ENCODE measurements around the gene SERTAD4. TPM values are rescaled to one million over a fixed set of nuclear protein-coding genes. Genes with fewer than 3 reads are reported as not detected.
"Not testable (repeated sequence)": the region's sequence is repeated elsewhere in the genome, so short reads cannot be mapped to it uniquely, and the experiment has no call there.

The SERTAD4 gene
- total RNA-seq, 2 experiments from 2014 or later = not detected

- POLR2A ChIA-PET = no interaction called here
- CTCF ChIA-PET = no interaction called here
- H3K4me3 Mint-ChIP-seq = no peak overlapping the region
- no peaks in the 10 kb centered on the region for H3K36me3 Mint-ChIP-seq (ENCODE audit: low read depth)
- peaks cover 58% of the 10 kb centered on the region for H3K27me3 Mint-ChIP-seq
- no peak overlapping the region for H3K27ac Mint-ChIP-seq
- H3K9me3 Mint-ChIP-seq = no peaks in the 10 kb centered on the region
- peaks cover 14% of the 10 kb centered on the region for H3K4me1 Mint-ChIP-seq
- DNase-seq = no peak
Measured at GRCh38 chr1:210254298-210254697, 21.7 kb downstream of the SERTAD4 start.

- DNase-seq = no peak
- Mint-ChIP-seq H3K9me3 (no peaks in the 10 kb centered on the region), H3K4me3 (no peak overlapping the region), H3K36me3 (ENCODE audit: low read depth) (no peaks in the 10 kb centered on the region), H3K4me1 (no peaks in the 10 kb centered on the region), H3K27me3 (peaks cover 29% of the 10 kb centered on the region), H3K27ac (no peak overlapping the region)
- CTCF ChIA-PET = interaction anchor here (1.3 kb wide), 1 partner anchor 11 kb away, joined by 3 read pairs; no protein-coding TSS in a partner anchor
- POLR2A ChIA-PET = no interaction called here
Measured at GRCh38 chr1:210257698-210258529, 25.3 kb downstream of the SERTAD4 start.

- no peak overlapping the region for H3K27ac Mint-ChIP-seq
- DNase-seq = no peak
- ChIA-PET POLR2A (no interaction called here), CTCF (no interaction called here)
- H3K4me3 Mint-ChIP-seq = no peak overlapping the region
- no peaks in the 10 kb centered on the region for H3K9me3 Mint-ChIP-seq
- no peaks in the 10 kb centered on the region for H3K36me3 Mint-ChIP-seq (ENCODE audit: low read depth)
- peaks cover 14% of the 10 kb centered on the region for H3K27me3 Mint-ChIP-seq
- no peaks in the 10 kb centered on the region for H3K4me1 Mint-ChIP-seq
Measured at GRCh38 chr1:210259561-210259960, 27.0 kb downstream of the SERTAD4 start.

- DNase-seq = no peak
- POLR2A ChIA-PET = no interaction called here
- H3K27ac Mint-ChIP-seq = no peak overlapping the region
- H3K27me3 Mint-ChIP-seq = peaks cover 10% of the 10 kb centered on the region
- CTCF ChIA-PET = no interaction called here
- H3K4me3 Mint-ChIP-seq = no peak overlapping the region
- H3K9me3 Mint-ChIP-seq = no peaks in the 10 kb centered on the region
- no peaks in the 10 kb centered on the region for H3K36me3 Mint-ChIP-seq (ENCODE audit: low read depth)
- no peaks in the 10 kb centered on the region for H3K4me1 Mint-ChIP-seq
Measured at GRCh38 chr1:210260096-210260495, 27.5 kb downstream of the SERTAD4 start.

GRCh38 chr1:210262167-210262896 lies 29.7 kb downstream of the SERTAD4 start:
- Mint-ChIP-seq H3K9me3 (no peaks in the 10 kb centered on the region), H3K36me3 (ENCODE audit: low read depth) (no peaks in the 10 kb centered on the region), H3K27me3 (peaks cover 2% of the 10 kb centered on the region), H3K27ac (no peak overlapping the region), H3K4me1 (no peaks in the 10 kb centered on the region), H3K4me3 (no peak overlapping the region)
- DNase-seq = no peak
- CTCF ChIA-PET = no interaction called here
- POLR2A ChIA-PET = no interaction called here

GRCh38 chr1:210262897-210263272 lies 30.3 kb downstream of the SERTAD4 start:
- no peaks in the 10 kb centered on the region for H3K9me3 Mint-ChIP-seq
- H3K4me1 Mint-ChIP-seq = no peaks in the 10 kb centered on the region
- POLR2A ChIA-PET = no interaction called here
- H3K36me3 Mint-ChIP-seq (ENCODE audit: low read depth) = no peaks in the 10 kb centered on the region
- no peak for DNase-seq
- peaks cover 2% of the 10 kb centered on the region for H3K27me3 Mint-ChIP-seq
- H3K4me3 Mint-ChIP-seq = no peak overlapping the region
- CTCF ChIA-PET = no interaction called here
- H3K27ac Mint-ChIP-seq = no peak overlapping the region

- Mint-ChIP-seq H3K27ac (no peak overlapping the region), H3K9me3 (no peaks in the 10 kb centered on the region), H3K4me1 (no peaks in the 10 kb centered on the region), H3K27me3 (peaks cover 2% of the 10 kb centered on the region), H3K36me3 (ENCODE audit: low read depth) (no peaks in the 10 kb centered on the region), H3K4me3 (no peak overlapping the region)
- ChIA-PET POLR2A (no interaction called here), CTCF (no interaction called here)
- no peak for DNase-seq
Measured at GRCh38 chr1:210263963-210264362, 31.4 kb downstream of the SERTAD4 start.

GRCh38 chr1:210264496-210265380 lies 32.1 kb downstream of the SERTAD4 start:
- Mint-ChIP-seq H3K27me3 (peaks cover 2% of the 10 kb centered on the region), H3K36me3 (ENCODE audit: low read depth) (no peaks in the 10 kb centered on the region), H3K9me3 (no peaks in the 10 kb centered on the region), H3K27ac (no peak overlapping the region), H3K4me3 (no peak overlapping the region), H3K4me1 (no peaks in the 10 kb centered on the region)
- no peak for DNase-seq
- CTCF ChIA-PET = no interaction called here
- POLR2A ChIA-PET = no interaction called here

- CTCF ChIA-PET; H3K4me1 Mint-ChIP-seq; POLR2A ChIA-PET; H3K36me3 Mint-ChIP-seq (ENCODE audit: low read depth); H3K27ac Mint-ChIP-seq; H3K4me3 Mint-ChIP-seq; H3K27me3 Mint-ChIP-seq; DNase-seq; H3K9me3 Mint-ChIP-seq: not testable (repeated sequence)
Measured at GRCh38 chr1:210265392-210265955, 32.9 kb downstream of the SERTAD4 start.

GRCh38 chr1:210269981-210270380 lies 37.4 kb downstream of the SERTAD4 start:
- no peak overlapping the region for H3K27ac Mint-ChIP-seq
- H3K4me3 Mint-ChIP-seq = no peak overlapping the region
- no peak for DNase-seq
- ChIA-PET CTCF (no interaction called here), POLR2A (no interaction called here)
- H3K4me1 Mint-ChIP-seq = no peaks in the 10 kb centered on the region
- H3K9me3 Mint-ChIP-seq = no peaks in the 10 kb centered on the region
- H3K36me3 Mint-ChIP-seq (ENCODE audit: low read depth) = no peaks in the 10 kb centered on the region
- H3K27me3 Mint-ChIP-seq = peaks cover 7% of the 10 kb centered on the region

- DNase-seq = no peak
- CTCF ChIA-PET = no interaction called here
- H3K27me3 Mint-ChIP-seq = peaks cover 5% of the 10 kb centered on the region
- POLR2A ChIA-PET = no interaction called here
- no peaks in the 10 kb centered on the region for H3K4me1 Mint-ChIP-seq
- no peaks in the 10 kb centered on the region for H3K9me3 Mint-ChIP-seq
- no peaks in the 10 kb centered on the region for H3K36me3 Mint-ChIP-seq (ENCODE audit: low read depth)
- no peak overlapping the region for H3K4me3 Mint-ChIP-seq
- no peak overlapping the region for H3K27ac Mint-ChIP-seq
Measured at GRCh38 chr1:210272666-210273065, 40.1 kb downstream of the SERTAD4 start.

- H3K27ac Mint-ChIP-seq = no peak overlapping the region
- no peak for DNase-seq
- no peaks in the 10 kb centered on the region for H3K4me1 Mint-ChIP-seq
- H3K36me3 Mint-ChIP-seq (ENCODE audit: low read depth) = peaks cover 2% of the 10 kb centered on the region
- CTCF ChIA-PET = no interaction called here
- H3K9me3 Mint-ChIP-seq = peaks cover 14% of the 10 kb centered on the region
- H3K4me3 Mint-ChIP-seq = no peak overlapping the region
- H3K27me3 Mint-ChIP-seq = peaks cover 16% of the 10 kb centered on the region
- POLR2A ChIA-PET = no interaction called here
Measured at GRCh38 chr1:210280221-210280620, 47.6 kb downstream of the SERTAD4 start.

GRCh38 chr1:210288116-210288515 lies 55.5 kb downstream of the SERTAD4 start:
- Mint-ChIP-seq H3K4me1 (peaks cover 3% of the 10 kb centered on the region), H3K27me3 (peaks cover 41% of the 10 kb centered on the region), H3K36me3 (ENCODE audit: low read depth) (no peaks in the 10 kb centered on the region), H3K27ac (no peak overlapping the region), H3K4me3 (no peak overlapping the region), H3K9me3 (no peaks in the 10 kb centered on the region)
- ChIA-PET CTCF (interaction anchor here (1.5 kb wide), 1 partner anchor 23 kb away, joined by 3 read pairs; no protein-coding TSS in a partner anchor), POLR2A (no interaction called here)
- DNase-seq = no peak
